Gastroesophageal sphincter (tissue), 4 donors: ENCODE data around the gene STXBP6. TPM values are rescaled to one million over a fixed set of nuclear protein-coding genes. Genes with fewer than 3 reads are reported as not detected.
"Not testable (repeated sequence)": the region's sequence is repeated elsewhere in the genome, so short reads cannot be mapped to it uniquely, and the experiment has no call there.

Source experiments
- ATAC-seq: fragments of 150-250 bp; one replicate; pipeline ENCODE4 v1.9.1; 2016; ENCODE audit warnings: mild to moderate bottlenecking, moderate library complexity
- H3K27ac ChIP-seq, 4 donors: fragments of 200-600 bp; sonication (generic) in 3 of 4; 1 replicate in 3 of 4; 2 replicates in 1 of 4; pipeline ENCODE4 v1.5.1; 2016 to 2019
- H3K27me3 ChIP-seq: fragments of 200-600 bp; sonication (generic); one replicate; pipeline ENCODE4 v1.5.1; 2019
- H3K36me3 ChIP-seq, 2 donors: fragments of 200-600 bp; sonication (generic); one replicate each; pipeline ENCODE4 v1.5.1; 2019; ENCODE audit warnings: control low read depth in 1 of 2
- H3K4me1 ChIP-seq, 3 donors: fragments of 200-600 bp; sonication (generic); 1 replicate in 2 of 3; 2 replicates in 1 of 3; pipeline ENCODE4 v1.5.1; 2016 to 2019; ENCODE audit warnings: control low read depth in 2 of 3
- H3K4me3 ChIP-seq, 2 donors: fragments of 200-600 bp; sonication (generic); one replicate each; pipeline ENCODE4 v1.5.1; 2019; ENCODE audit warnings: mild to moderate bottlenecking in 1 of 2, moderate library complexity in 1 of 2
- H3K9me3 ChIP-seq, 3 donors: fragments of 200-600 bp; sonication (generic); one replicate each; pipeline ENCODE4 v1.5.1; 2017 to 2019; ENCODE audit warnings: control low read depth in 2 of 3
- EP300 ChIP-seq: sonication (generic); formaldehyde crosslinking; IDR thresholded peaks from one replicate; pipeline ENCODE4 v1.6.1; 2017; ENCODE audit warnings: antibody characterized with exemption, mild to moderate bottlenecking
- POLR2A ChIP-seq, 2 donors: fragments of 450-650 bp; IDR thresholded peaks; one replicate each; pipeline ENCODE4 v1.6.1; 2017; ENCODE audit warnings: antibody characterized with exemption in 2 of 2, mild to moderate bottlenecking in 2 of 2, moderate library complexity in 1 of 2
- POLR2AphosphoS5 ChIP-seq: sonication (generic); formaldehyde crosslinking; IDR thresholded peaks from one replicate; pipeline ENCODE4 v1.6.1; 2017; ENCODE audit warnings: antibody characterized with exemption
- WGBS, 2 donors: methylation state at CpG; one replicate each; pipeline ENCODE4 v1.1.5; 2018; ENCODE audit warnings: low coverage in 1 of 2; 5-methylcytosine and 5-hydroxymethylcytosine counted together
- total RNA-seq, 4 donors: library from RNA; depleted of rRNA; stranded (reverse); fragments of >200 nt; gene quantifications; one replicate each; pipeline ENCODE4 v1.1.0, GENCODE V29; 2016
- TF ChIP-seq, protein P1 (sequence below), 4 experiments: fragments of 200-600 bp in 2 of 4; fragments of 450-650 bp in 2 of 4; sonication (generic) in 1 of 4; IDR thresholded peaks; one replicate each; pipeline ENCODE4 v1.5.1; 2017 to 2019; ENCODE audit warnings: antibody characterized with exemption in 4 of 4, mild to moderate bottlenecking in 2 of 4, moderate library complexity in 2 of 4

Gene STXBP6
- total RNA-seq, 4 donors from 2014 or later: 29.3 to 55.7 (median 44.0) TPM

DNA sequence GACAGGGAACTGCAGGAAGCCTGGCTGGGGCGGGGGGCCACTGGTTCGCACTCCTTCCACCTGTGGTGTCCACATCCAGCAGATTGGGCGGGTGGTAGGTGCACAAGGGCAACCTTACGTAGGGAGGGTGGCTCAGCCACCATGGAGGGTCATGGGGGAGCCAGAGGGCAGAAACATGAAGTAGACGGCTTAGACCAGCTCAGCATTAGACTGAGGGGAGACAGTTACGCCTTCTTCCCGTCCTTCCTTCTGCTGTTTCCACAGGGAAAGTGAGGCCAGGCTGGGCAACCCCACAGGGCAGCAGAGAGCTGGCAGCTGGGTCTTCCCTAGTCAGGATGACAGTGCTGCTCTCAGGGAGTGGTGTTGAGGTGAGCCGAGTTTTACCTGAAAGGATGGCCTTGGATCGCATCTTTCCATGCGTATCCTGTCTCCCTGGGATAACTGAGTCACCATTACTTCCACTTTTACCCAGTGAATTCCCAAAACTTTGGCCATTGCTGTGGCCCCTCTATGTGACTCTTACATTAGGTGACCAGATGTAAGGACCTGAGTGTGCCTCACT, 245.9 kb downstream of the STXBP6 start:
- whole genome bisulfite sequencing, 2 donors: 83% methylated on average over 6 of the region's 10 CpGs; no CpG with 5 or more reads in 1 of the 2 donors
- no peak for ATAC-seq
- TF ChIP-seq POLR2A (IDR thresholded peaks at IDR 0.05) (no peak), EP300 (no peak), POLR2AphosphoS5 (no peak)

DNA sequence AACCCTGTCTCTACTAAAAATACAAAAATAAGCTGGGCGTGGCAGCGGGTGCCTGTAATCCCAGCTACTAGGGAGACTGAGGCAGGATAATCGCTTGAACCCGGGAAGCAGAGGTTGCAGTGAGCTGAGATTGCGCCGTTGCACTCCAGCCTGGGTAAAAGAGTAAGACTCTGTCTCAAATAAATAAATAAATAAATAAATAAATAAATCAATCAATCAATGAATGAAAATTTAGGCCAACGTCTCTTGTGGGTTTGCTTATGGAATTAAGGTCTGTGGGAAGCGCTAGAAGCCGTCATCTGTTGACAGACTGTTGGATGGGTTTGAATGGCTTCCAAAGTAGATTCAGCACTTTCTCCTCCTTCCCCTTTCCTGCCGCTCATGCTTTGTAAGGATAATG, 246.5 kb downstream of the STXBP6 start:
- H3K27ac ChIP-seq, H3K36me3 ChIP-seq, ATAC-seq, H3K27me3 ChIP-seq, H3K9me3 ChIP-seq, H3K4me3 ChIP-seq: not testable (repeated sequence)
- peaks cover 0 to 14% (median 0%) of the 10 kb centered on the region in 3 donors for H3K4me1 ChIP-seq
- WGBS, 2 donors: 92 to 98% methylated on average over 2 to 10 of the region's 10 CpGs

More for the DNA sequence above, 245.9 kb downstream of the STXBP6 start:
- Histone ChIP-seq H3K27me3 (no peaks in the 10 kb centered on the region), H3K27ac (no peak overlapping the region), H3K36me3 (no peaks in the 10 kb centered on the region), H3K4me3 (no peak overlapping the region), H3K4me1 (peaks cover 0 to 14% (median 0%) of the 10 kb centered on the region in 3 donors), H3K9me3 (no peaks in the 10 kb centered on the region)

DNA sequence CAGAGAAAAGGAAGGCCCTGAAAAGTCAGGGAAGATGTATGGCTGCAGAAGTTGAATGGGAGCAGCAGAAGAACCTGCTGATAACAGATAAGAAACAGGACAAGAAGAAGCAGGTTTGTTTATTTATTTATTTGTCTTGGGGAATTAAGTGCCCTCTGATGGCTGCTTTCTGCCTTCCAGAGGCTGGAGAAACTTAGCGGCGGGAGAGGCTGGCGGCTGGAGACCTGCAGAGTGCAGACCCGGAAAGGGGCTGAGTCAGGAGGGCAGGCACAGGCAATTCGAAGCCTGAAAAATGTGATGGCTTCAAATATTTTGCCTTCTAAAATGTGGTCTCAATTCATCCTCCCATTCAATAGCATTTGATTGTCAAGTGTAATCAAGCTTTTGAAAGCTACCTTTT, 247.7 kb downstream of the STXBP6 start:
- 87 to 93% methylated on average over 2 to 5 of the region's 5 CpGs for WGBS, 2 donors
- no peak overlapping the region for H3K27ac ChIP-seq

DNA sequence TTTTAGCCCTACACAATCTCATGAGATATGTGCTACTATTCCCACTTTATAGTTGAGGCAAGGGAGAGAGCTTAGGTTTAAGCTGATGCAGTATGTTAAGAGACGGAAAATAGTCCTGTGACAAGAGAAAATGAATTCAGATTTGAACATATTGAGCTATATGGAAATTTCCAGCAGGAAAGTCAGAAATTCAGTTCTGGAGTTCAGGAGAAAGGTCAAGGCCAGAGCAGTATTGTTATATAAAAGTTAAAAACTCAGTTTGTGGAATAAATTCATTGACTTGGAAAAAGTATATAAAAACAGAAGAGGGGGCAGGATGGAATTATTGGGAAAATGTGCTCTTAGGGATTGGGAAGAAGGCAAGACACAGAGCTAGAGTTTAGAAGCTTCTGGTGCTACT, 248.9 kb downstream of the STXBP6 start:
- TF ChIP-seq, protein P1, sequence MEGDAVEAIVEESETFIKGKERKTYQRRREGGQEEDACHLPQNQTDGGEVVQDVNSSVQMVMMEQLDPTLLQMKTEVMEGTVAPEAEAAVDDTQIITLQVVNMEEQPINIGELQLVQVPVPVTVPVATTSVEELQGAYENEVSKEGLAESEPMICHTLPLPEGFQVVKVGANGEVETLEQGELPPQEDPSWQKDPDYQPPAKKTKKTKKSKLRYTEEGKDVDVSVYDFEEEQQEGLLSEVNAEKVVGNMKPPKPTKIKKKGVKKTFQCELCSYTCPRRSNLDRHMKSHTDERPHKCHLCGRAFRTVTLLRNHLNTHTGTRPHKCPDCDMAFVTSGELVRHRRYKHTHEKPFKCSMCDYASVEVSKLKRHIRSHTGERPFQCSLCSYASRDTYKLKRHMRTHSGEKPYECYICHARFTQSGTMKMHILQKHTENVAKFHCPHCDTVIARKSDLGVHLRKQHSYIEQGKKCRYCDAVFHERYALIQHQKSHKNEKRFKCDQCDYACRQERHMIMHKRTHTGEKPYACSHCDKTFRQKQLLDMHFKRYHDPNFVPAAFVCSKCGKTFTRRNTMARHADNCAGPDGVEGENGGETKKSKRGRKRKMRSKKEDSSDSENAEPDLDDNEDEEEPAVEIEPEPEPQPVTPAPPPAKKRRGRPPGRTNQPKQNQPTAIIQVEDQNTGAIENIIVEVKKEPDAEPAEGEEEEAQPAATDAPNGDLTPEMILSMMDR (IDR thresholded peaks at IDR 0.05): no peak
- no peak overlapping the region for H3K27ac ChIP-seq
- ATAC-seq: no peak
- H3K4me3 ChIP-seq: no peak overlapping the region
- H3K27me3 ChIP-seq: no peaks in the 10 kb centered on the region
- WGBS, 2 donors: 92 to 100% methylated on average over 1 of the region's 1 CpG
- no peaks in the 10 kb centered on the region for H3K9me3 ChIP-seq
- H3K36me3 ChIP-seq: no peaks in the 10 kb centered on the region
- H3K4me1 ChIP-seq: peaks cover 0 to 4% (median 0%) of the 10 kb centered on the region in 3 donors

More for the DNA sequence above, 247.7 kb downstream of the STXBP6 start:
- no peaks in the 10 kb centered on the region for H3K36me3 ChIP-seq
- H3K4me3 ChIP-seq: no peak overlapping the region
- no peak for ATAC-seq
- peaks cover 0 to 14% (median 0%) of the 10 kb centered on the region in 3 donors for H3K4me1 ChIP-seq
- TF ChIP-seq POLR2AphosphoS5 (no peak), EP300 (no peak), POLR2A (IDR thresholded peaks at IDR 0.05) (no peak)
- TF ChIP-seq, protein P1 (IDR thresholded peaks at IDR 0.05): no peak
- no peaks in the 10 kb centered on the region for H3K9me3 ChIP-seq
- H3K27me3 ChIP-seq: no peaks in the 10 kb centered on the region

DNA sequence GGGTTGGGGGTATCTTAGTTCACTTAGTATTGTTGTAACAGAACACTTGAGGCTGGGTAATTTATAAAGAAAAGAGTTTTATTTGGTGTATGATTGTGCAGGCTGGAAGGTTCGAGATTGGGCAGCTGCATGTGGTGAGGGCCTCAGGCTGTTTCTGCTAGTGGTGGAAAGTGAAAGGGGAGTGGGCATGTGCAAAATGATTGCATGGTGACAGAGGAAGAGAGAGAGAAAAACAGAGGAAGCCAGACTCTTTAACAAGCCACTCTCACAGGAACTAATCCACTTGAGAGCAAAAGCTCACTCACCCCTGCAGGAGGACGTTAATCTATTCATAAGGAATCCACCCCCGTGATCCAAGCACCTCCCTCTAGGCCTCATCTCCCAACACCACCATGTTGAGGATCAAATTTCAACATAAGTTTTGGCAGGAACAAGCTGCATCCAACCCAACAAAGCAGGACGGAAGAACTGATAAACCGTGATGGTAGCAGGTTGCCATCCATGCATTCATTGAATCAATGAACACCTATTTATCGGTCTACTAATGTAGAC, 251.0 kb downstream of the STXBP6 start:
- no peak overlapping the region for H3K4me3 ChIP-seq
- no peak overlapping the region for H3K27ac ChIP-seq
- no peaks in the 10 kb centered on the region for H3K9me3 ChIP-seq
- TF ChIP-seq POLR2A (IDR thresholded peaks at IDR 0.05): peak in 1 of 2 donors; percentile 3
- TF ChIP-seq EP300: no peak
- TF ChIP-seq, protein P1 (IDR thresholded peaks at IDR 0.05): no peak
- no peak for TF ChIP-seq POLR2AphosphoS5
- whole genome bisulfite sequencing, 2 donors: 77 to 86% methylated on average over 6 of the region's 6 CpGs
- H3K36me3 ChIP-seq: no peaks in the 10 kb centered on the region
- no peaks in the 10 kb centered on the region for H3K4me1 ChIP-seq
- ATAC-seq: no peak
- H3K27me3 ChIP-seq: no peaks in the 10 kb centered on the region

DNA sequence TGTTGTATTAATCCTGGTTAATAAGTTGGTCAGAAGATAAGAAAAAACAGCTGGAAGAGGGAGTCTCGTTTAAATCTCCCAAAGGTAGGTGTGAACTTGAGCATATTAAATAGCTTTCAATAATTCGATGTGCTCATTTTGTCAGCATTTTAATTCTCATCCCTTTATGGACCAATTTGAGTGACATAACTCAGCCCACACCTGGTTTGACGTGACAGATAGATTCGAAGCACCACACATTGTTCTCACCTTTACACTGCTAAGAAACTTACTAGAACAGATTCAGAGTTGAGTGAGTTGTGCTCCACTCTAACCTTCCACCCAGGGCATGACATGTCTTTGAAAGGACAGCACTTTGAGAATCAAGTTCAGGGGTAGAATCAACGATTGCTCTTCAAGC, 254.5 kb downstream of the STXBP6 start:
- Histone ChIP-seq H3K9me3 (no peaks in the 10 kb centered on the region), H3K27ac (no peak overlapping the region), H3K36me3 (no peaks in the 10 kb centered on the region), H3K27me3 (no peaks in the 10 kb centered on the region), H3K4me1 (peaks cover 0 to under 1% (median 0%) of the 10 kb centered on the region in 3 donors), H3K4me3 (no peak overlapping the region)
- TF ChIP-seq, protein P1 (IDR thresholded peaks at IDR 0.05): no peak
- TF ChIP-seq POLR2AphosphoS5 (no peak), EP300 (no peak), POLR2A (IDR thresholded peaks at IDR 0.05) (no peak)
- WGBS, 2 donors: 97 to 98% methylated on average over 5 of the region's 5 CpGs
- ATAC-seq: no peak
